ENCODE data around the gene SCNN1B.
A peak's percentile ranks its signal among the peaks of the same experiment; 100 is the strongest.
"Not testable (repeated sequence)": the region's sequence is repeated elsewhere in the genome, so short reads cannot be mapped to it uniquely, and the experiment has no call there.

SCNN1B gene

GRCh38 chr16:23302045-23302956, at the start of gene SCNN1B:
Gene SCNN1B, plus strand, starts transcription at chr16:23302302. Its CDS starts 46,298 bp downstream, at chr16:23348600.
- no peak for DNase-seq (ENCODE audit: low spot score)

GRCh38 chr16:23252310-23252709, 49.8 kb upstream of the SCNN1B start:
- DNase-seq (ENCODE audit: low spot score): no peak

GRCh38 chr16:23253650-23254049, 48.5 kb upstream of the SCNN1B start:
- not testable (repeated sequence) for DNase-seq (ENCODE audit: low spot score)

GRCh38 chr16:23254338-23254737, 47.8 kb upstream of the SCNN1B start:
- DNase-seq (ENCODE audit: low spot score): peak; percentile 8

- no peak for DNase-seq (ENCODE audit: low spot score)
Observed at GRCh38 chr16:23255000-23255399, 47.1 kb upstream of the SCNN1B start.

GRCh38 chr16:23256440-23256839, 45.7 kb upstream of the SCNN1B start:
- DNase-seq (ENCODE audit: low spot score): no peak

GRCh38 chr16:23257682-23258081, 44.4 kb upstream of the SCNN1B start:
- DNase-seq (ENCODE audit: low spot score): no peak

- DNase-seq (ENCODE audit: low spot score): no peak
Observed at GRCh38 chr16:23258919-23259237, 43.2 kb upstream of the SCNN1B start.

GRCh38 chr16:23267647-23268046, 34.5 kb upstream of the SCNN1B start:
- no peak for DNase-seq (ENCODE audit: low spot score)

GRCh38 chr16:23268561-23268960, 33.5 kb upstream of the SCNN1B start:
- no peak for DNase-seq (ENCODE audit: low spot score)

GRCh38 chr16:23269248-23269953, 32.7 kb upstream of the SCNN1B start:
- no peak for DNase-seq (ENCODE audit: low spot score)

GRCh38 chr16:23270654-23271053, 31.4 kb upstream of the SCNN1B start:
- no peak for DNase-seq (ENCODE audit: low spot score)

- no peak for DNase-seq (ENCODE audit: low spot score)
Observed at GRCh38 chr16:23274968-23275367, 27.1 kb upstream of the SCNN1B start.

- no peak for DNase-seq (ENCODE audit: low spot score)
Observed at GRCh38 chr16:23276821-23277220, 25.3 kb upstream of the SCNN1B start.

- DNase-seq (ENCODE audit: low spot score): no peak
Observed at GRCh38 chr16:23278031-23278430, 24.1 kb upstream of the SCNN1B start.

GRCh38 chr16:23279721-23280153, 22.4 kb upstream of the SCNN1B start:
- no peak for DNase-seq (ENCODE audit: low spot score)

GRCh38 chr16:23280483-23280967, 21.6 kb upstream of the SCNN1B start:
- no peak for DNase-seq (ENCODE audit: low spot score)

GRCh38 chr16:23282568-23282967, 19.5 kb upstream of the SCNN1B start:
- DNase-seq (ENCODE audit: low spot score): no peak

GRCh38 chr16:23283571-23283970, 18.5 kb upstream of the SCNN1B start:
- no peak for DNase-seq (ENCODE audit: low spot score)

GRCh38 chr16:23284584-23284983, 17.5 kb upstream of the SCNN1B start:
- no peak for DNase-seq (ENCODE audit: low spot score)

- peak; percentile 9 for DNase-seq (ENCODE audit: low spot score)
Observed at GRCh38 chr16:23286131-23286532, 16.0 kb upstream of the SCNN1B start.

GRCh38 chr16:23288209-23288608, 13.9 kb upstream of the SCNN1B start:
- DNase-seq (ENCODE audit: low spot score): no peak

All from AG08395 (cell line).